NCI-H1092 (cell line): ENCODE results near the gene MYCL.

Experiments used
- DNase-seq: peaks from one replicate; lab custom pipeline; 2025; lab: John Stamatoyannopoulos, UW

The MYCL gene, protein sequence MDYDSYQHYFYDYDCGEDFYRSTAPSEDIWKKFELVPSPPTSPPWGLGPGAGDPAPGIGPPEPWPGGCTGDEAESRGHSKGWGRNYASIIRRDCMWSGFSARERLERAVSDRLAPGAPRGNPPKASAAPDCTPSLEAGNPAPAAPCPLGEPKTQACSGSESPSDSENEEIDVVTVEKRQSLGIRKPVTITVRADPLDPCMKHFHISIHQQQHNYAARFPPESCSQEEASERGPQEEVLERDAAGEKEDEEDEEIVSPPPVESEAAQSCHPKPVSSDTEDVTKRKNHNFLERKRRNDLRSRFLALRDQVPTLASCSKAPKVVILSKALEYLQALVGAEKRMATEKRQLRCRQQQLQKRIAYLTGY

DNA sequence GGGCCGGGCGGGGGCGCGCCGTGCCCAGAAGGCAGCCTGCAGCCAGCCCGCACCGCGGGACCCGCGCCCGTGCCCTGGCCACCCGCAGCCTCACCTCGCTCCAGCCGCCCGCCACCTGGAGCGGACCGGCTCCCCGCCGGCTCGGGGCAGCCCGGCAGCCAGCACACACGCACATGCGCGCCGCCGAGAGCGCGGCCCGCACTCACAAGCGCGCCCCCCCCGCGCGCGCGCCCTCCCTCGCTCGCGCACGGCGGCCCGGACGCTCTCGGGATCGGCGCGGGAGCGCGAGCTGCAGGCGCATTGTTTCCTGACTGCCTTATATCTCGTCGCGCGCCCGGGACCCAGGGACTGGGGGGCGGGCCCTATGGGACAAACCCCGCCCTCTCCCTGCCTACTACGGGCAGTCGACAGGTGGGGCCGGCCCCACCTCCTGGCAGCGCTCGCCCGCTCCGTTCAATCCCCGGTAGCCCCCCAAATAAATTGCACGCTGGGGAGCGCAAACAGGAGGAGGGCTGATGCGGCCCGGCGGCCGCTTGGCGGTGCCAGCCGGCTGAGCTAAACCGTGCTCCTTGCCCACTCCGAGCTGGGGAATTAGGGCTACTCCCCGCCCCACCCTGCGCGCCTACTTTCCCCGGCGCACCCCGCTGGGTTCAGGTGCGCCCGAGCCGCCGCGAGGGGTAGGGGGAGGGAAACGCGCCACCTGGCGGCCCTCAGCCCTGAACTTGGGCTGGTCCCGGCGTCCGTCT, at the start of gene MYCL:
MYCL (minus strand) TSS at position 204 of the 746 bp plus-strand sequence. CDS start 483 bp downstream, outside the sequence.
- peak; percentile 100 for DNase-seq

DNA sequence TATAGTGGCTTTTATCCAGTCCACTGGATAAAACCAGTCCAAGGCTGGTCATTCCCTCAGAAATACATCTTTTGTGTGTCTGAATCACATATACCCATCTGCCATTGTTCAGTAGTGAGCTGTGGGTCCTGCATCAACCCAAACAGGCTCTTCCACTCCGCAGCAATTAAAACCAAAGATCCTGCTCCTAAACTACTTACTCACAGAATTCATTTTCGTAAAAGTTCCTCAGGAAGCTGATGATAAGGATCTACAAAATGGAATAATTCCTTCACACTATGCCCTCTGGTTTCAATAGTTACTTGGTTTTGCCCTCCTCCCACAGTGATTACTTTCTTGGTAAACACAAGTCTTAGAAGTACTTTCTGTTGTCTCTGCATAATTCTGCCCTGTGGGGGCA, 48.2 kb upstream of the MYCL start:
- no peak for DNase-seq

DNA sequence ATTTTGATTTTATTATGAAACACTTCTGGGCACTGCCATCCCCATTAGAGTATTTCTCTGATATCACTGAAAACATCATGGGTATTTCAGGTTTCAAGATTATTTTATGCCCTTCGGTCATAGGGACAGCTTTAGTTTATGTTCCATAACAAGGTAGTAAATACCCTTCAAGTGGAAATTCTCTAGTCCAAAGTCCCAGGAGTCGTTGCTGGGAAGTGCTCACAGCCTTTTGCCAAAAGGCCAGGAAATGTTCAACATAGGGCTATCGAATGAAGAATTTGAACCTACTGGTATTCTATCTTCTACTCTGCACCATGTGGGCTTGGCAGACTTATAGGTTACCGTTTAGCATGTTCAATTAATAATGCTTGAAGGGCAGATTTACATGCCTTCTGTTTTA, 45.5 kb upstream of the MYCL start:
- DNase-seq, result no peak

DNA sequence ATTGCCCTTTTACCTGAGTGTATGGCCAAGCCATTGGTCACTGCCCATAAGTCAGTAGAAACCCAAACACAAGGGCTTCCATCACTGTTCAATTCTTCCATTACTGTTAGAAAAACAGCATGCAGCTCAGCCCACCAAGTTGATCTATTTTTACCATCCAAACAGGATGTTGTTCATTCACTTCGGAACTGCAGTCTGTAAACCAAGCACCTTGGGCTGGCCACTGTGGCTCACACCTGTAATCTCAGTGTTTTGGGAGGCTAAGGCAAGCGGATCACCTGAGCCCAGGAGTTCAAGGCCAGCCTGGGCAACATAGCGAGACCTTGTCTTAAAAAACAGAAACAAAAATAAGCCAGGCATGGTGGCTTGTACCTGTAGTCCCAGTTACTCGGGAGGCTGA, 44.5 kb upstream of the MYCL start:
- DNase-seq, result no peak

DNA sequence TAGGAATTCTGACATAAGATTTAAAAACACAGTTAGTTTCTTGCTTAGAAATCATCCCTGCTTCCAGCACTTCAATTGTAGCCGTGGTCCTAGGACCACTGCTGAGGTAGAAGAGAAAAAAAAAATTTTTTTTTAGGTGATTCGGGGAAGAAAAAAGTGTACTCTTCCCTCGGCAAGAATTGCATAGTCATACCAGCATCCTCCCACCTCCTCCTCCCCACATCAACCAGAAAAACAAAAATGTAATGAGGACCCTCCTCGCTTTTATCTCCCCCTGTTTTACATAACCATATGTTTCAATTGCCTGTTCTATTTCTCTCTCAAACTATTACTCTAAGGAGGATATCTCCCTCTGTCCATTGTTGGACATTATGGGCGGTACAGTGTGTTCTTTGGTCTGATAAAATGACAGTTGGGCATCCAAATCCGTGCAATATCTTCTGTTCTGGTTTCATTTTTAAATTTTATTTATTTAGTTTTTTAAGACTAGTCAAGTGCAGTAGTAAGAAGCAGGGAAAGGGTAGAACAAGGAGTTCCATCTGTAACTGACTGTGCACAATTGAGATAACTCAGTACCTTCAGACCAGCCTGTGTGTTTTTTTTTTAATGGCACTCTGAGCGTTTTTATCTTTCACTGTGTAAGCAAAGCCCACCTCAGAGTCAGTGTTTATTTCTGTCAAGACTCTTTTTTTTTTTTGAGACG, 42.8 kb upstream of the MYCL start:
- DNase-seq, result no peak

DNA sequence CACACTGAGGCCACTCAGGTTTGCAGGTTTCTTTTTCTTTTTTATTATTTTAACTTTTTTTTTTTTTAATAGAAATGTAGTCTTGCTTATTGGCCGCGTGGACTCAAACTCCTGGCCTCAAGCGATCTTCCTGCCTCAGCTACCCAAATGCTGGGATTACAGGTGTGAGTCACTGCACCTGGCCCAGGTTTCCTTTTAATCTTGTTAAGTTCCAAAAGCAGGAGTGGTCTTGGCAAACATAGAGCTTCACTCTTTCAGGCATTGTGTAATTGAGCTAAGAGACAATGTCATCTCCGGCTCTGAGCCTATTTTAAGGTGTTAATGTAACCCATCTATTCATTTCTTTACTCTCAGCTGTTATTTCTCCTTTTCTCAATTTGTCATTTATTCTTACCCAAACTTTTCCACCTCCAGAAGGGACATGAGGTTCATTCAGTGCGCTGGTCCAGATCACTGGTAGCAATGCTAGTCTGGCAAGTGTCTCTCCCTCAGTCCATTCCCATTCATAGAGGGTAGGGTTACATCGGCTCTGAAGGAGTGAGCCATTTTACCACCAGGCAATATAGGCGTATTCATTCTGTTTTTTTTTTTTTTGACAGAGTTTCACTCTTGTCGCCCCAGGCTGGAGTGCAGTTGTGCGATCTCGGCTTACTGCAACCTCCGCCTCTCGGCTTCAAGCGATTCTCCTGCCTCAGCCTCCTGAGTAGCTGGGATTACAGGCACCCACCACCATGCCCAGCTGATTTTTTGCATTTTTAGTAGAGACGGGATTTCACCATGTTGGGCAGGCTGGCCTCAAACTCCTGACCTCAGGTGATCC, 42.0 kb upstream of the MYCL start:
- no peak for DNase-seq

DNA sequence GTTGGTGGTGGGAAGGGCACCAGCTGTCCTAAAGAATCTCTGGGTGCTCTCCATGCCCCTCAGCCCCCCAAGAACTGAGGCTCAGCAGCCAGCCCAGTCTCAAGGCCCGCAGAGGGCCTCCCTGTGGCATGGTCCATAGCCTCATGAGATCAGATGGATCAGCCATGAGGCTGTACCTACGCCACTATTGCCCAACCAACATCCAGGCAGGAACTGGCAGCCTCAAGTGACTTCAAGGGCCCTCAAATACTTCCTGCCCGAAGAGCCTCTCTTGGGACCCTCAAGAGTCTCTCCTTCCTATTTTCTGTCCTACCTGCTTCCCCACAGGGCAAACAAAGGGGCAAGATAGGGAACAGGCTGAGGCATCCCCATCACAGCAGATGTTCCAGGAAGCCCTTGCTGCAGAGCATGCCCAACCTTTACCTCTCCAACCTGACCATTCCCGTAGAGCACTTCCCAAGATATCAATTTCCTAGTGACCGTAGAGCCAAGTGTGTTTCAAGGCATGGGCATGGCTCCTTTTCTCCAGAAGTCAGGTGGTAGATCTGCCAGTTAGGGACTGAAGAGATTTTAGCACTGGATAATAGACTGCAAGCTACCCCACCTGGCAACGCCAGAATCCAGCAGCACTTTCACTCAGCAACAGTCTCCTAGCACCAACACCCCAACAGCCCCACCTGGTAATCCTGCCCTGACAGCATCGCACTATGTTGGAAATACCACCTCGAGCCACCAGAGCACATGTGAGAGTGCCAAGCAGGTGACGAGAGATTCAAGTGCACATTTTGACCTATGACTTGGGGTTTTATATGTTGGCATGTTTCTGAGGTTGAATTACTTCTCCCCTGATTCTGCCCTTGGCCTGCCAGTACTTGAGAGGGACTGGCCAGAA, 39.5 kb upstream of the MYCL start:
- DNase-seq, result no peak

DNA sequence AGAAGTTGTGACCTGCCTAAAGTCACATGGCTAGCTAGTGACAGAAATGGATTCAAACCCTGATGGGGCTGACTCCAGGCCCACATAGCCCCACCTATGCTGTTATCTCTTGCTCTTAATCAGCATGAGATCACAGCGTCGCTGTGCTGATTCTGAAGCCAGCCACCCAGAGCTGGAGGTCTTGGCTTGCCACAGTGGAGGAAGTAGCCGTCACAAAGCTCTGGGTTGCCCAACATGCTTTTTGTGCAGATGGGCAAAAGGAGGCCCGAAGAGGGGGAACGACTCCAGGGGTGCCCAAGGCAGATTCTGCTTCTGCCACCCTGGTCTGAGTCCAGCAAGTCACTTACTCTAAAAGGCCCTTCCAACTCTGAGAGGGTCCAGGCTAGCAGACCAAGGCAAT, 38.5 kb upstream of the MYCL start:
- DNase-seq, result no peak

DNA sequence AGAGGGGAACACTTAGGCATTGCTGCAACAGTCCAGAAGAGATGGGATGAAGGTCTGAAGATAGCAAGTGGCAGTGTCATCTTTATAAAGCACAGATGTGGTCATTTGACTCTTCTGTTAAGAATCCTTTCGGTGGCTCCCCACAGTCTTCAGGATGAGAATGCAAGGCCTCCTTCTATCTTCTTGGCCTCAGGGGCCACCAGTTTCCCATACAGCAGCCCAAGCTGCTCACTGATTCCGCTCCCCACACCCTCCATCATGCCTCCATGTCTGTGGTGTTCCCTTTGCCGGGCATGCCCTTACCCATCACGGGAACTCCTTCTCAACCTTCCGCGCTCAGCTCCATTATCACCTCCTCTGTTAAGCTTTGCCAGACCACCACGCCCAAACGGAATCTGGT, 37.1 kb upstream of the MYCL start:
- no peak for DNase-seq

DNA sequence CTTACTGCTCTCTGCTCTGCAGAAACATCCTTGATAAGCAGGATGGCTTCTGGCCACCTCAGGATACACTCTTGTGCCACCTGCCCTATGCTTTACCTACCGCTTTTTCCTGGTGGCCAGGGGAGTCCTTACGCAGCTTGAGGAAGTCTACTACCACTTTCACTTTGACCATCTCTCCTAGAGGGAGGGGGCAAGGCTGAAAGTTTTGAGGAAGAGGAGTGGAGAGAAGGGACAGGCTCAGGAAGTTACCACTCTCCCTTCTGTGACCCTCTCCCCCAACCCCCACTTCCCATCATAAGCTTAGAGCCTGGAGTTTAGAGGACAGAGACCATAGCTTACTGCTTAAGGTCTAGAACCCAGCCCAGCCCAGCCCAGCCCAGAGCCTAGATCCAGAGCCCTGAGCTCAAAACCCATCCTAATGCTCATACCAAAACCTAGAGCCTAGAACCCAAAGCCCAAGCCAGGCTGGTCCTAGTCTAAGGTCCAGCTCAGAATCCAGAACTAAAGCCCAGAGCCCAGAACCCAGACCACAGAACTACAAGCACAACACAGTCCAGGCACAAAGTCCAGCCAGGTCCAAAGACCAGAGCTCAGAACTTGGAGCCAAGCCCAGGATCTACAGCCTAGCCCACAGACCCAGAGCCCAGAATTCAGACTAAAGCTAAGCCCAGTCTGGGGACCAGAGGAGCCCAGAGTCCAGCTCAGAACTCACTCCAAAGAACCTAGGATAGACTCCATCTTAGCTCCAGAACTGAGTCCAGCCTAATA, 35.2 kb upstream of the MYCL start:
- DNase-seq, result no peak

DNA sequence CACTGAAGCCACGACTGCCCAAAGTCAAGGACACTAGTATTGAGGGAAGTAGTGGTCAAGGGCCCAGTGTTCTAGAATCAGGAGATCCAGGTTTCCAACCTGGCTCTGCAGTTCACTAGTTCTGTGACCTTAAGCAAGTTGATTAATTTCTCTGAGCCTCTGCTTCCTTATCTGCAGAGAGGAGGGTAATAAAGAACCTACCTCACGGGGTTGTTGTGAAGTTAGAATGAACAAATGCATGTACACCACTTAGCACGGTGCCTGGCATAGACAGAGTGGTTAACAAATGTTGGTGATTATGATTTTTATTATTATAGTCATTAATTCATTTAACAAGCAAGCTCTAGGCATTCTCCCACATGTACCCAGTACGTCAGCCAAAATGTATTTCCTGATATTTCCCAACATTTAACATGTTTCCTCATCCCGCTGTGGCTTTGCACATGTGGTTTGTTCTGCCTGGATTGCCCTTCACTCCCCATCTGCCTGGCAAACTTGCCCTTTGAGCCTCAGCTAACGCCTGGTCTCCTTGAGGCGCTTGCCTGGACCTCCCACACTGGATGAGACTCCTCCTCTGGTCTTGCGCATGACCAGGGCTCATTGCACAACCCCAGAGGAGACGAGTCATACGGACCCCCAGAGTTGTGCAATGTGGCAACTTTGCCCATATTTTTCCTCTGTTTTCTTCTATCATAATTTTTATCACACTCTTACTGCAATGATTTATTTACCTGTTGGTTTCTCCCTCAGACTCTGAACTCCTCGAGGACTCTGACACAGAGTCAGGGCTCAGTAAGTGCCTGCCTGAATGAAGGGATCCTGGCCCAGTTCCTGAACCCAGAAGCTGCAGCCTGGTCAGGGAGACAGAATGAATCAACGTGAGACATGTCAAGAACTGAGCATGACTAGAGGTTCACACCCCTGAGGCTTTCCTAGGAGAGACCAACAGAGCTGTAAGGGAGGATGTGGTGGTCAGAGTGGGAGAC, 32.5 kb upstream of the MYCL start:
- no peak for DNase-seq

DNA sequence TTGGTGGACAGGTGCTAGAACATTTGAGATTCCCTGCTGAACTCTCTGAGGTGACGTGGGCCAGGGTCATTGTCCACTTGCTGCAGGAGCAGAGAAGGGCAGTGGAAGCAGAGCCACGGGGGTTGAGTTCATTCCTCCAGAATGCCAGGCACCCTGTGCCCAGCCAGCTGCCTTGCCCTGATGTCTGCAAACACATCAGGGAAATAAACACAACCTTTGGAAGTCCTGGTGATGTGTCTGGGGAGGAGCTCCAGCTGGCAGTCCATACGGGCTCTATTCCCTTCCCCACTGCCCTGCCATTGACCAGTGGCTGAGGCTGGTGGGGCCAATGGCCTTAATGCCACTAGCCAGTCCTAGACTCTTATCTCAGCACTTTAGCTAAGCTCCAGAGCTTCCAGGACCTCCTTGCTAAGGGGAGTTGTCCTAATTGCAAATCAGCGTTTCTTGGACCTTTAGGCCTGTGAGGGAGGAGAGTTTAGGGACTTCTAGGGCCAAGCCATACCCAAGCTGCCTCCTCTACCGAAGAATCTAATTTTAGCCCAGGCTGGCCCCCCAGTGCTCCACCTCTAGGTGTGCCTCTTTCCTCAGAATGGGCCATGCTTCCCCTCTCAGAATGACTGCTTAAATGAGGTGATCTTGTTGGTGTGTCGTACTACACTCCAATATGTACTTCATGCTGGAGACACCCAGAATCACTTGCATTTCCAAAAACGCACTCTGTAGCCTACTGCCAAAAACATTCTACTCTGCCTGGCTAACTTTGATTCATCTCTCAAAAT, 27.3 kb upstream of the MYCL start:
- no peak for DNase-seq

DNA sequence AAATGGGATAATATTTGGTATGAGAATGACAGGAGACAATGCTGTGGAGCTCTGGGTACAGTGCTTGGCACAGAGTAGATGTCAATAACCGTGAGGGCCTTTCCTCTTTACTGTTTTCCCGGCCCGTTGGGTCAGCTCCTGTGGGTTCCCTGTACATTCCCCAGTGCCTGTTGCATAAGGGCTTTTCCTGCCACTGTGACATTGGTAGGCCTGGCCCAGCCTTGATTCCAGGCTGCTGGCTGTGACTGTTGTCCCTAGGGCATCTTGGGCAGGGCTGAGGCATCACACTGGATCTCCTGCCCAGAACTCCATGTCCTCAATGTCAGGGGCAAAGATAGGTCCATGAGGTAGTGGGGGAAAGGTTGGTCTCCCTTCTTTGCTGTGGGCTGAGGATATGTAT, 25.8 kb upstream of the MYCL start:
- DNase-seq, result no peak

DNA sequence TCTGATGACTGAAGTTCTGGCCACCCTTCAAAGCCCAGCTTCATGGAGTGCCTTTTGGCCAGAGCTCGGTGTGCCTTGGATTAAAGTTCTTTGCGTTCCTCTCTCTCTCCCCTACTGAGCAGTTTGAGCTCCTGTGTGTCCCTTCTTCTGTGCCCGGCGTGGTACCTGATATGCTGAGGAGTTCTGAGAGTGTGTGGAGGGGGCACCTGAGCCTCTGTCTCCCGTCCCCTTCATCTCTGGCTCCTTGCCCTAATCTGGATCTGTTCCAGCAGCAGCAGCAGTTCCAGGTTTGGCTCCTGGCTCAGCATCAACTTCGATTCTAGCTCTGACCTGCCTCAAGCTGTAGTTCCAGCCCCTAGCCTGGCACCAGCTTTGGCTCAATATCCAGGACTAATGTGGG, 25.1 kb upstream of the MYCL start:
- no peak for DNase-seq

DNA sequence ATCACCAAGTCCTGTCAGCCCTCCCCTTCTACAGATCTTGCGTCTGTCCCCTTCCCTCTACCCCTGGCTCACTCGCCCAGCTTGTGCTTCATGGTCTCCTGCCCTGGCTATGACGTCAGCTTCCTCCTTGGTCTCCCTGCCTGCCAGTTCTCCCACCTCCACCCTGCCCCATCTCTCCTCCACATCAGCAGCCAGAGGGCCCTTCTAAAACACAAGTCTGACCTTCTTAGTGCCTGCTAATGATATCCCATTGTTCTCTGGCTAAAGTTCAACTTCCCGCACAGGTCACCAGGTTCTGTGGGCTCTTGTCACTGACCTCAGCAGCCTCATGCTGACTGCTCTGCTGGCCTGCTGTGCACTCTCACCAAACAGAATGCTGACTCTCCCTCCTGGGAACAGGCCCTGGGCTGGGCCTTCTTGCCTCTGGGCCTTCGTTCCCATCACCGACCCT, 24.7 kb upstream of the MYCL start:
- no peak for DNase-seq

DNA sequence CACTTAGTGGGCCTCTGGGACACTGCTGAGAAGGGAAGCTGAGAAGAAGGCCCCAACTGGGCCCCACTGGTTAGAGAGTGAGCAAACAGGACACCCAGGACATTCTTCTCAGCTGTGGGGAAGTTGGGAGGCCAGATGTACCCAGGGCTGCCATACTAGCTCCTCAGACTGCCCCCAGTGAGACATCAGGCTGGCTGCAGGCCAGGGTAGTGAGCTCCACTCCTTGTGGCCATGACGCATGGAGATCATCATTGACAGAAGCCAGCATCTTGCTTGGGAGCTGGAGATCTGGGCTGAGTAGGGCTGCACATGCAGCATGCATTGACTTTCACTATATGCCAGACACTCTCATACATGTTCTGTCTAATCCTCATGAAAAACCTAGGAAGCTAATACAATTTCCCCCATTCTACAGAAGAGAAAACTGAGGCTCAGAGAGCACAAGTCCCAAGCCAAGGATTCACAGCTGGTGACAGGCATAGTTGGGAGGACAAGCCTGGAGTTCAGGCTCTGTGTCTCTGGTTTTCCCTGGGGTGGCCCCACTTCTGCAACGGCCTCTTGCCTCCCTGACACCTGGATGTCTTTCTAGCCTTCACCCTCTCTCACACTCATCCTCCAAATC, 24.1 kb upstream of the MYCL start:
- no peak for DNase-seq

DNA sequence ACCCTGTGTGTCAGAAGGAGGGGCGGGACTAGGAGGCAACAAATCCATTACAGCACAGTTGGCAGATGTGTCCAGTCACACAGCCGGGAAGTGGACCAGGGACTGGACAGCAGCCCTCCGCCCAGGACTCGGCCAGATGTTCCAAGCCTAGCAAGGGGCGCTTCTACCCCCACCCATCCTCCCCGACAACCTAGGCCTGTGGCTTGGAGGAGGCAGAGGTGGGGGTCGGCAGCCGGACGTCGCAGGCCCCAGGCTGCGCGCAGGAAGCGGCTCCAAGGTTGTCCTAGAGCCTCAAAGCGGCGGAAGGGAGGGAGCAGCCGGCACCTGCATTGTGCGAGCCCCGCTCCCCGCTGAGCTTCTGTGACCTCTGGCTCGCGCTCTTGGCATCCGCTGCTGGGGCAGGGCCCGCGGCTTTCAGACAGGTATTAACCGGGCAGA, 20.6 kb upstream of the MYCL start:
- DNase-seq, result no peak

DNA sequence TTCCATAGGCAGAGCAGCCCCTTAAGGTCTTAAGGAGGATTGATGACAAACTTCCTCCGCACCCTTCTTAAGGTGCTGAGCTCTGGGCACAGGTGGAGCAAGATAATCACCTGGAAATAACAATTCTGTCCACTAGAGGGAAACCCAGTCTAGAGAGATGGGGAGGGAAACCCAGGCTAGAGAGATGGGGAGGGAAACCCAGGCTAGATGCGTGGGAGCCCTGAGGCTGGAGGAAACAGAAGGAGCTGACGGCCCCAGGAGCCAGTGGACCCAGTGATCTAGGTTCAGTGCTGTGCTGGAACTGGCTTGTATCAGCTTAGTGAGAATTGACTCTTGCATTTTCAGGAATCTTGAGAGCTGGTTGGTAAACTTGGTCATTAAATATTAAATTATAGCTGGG, 17.8 kb upstream of the MYCL start:
- no peak for DNase-seq
